HG02973 (cell line): Measurements from ENCODE around the gene MTMR11.
"Not testable (repeated sequence)": the region's sequence is repeated elsewhere in the genome, so short reads cannot be mapped to it uniquely, and the experiment has no call there.

Experiments
- ATAC-seq: cut with Tn5 transposase; IDR thresholded peaks from one replicate; pipeline ENCODE4 v1.9.1; 2021; ENCODE audit warnings: moderate library complexity; ENCODE audit not compliant: unreplicated experiment

Gene MTMR11

GRCh38 chr1:149936170-149936991, at the start of gene MTMR11:
TSS of gene MTMR11 (minus strand) at chr1:149936879. CDS start at chr1:149936647, 232 bp downstream.
- ATAC-seq, result no peak

GRCh38 chr1:149979972-149980540, 43.4 kb upstream of the MTMR11 start:
- no peak for ATAC-seq

GRCh38 chr1:149979245-149979971, 42.7 kb upstream of the MTMR11 start:
- ATAC-seq, result no peak

GRCh38 chr1:149978547-149979023, 41.9 kb upstream of the MTMR11 start:
- ATAC-seq, result no peak

GRCh38 chr1:149977345-149977744, 40.7 kb upstream of the MTMR11 start:
- ATAC-seq, result no peak

- ATAC-seq, result no peak
Measured at GRCh38 chr1:149972547-149972946, 35.9 kb upstream of the MTMR11 start.

- ATAC-seq, result no peak
Measured at GRCh38 chr1:149967646-149968045, 31.0 kb upstream of the MTMR11 start.

- ATAC-seq, result no peak
Measured at GRCh38 chr1:149967041-149967440, 30.4 kb upstream of the MTMR11 start.

- ATAC-seq, result no peak
Measured at GRCh38 chr1:149966405-149966804, 29.7 kb upstream of the MTMR11 start.

- ATAC-seq, result no peak
Measured at GRCh38 chr1:149965440-149965839, 28.8 kb upstream of the MTMR11 start.

GRCh38 chr1:149963358-149963757, 26.7 kb upstream of the MTMR11 start:
- no peak for ATAC-seq

GRCh38 chr1:149962736-149963135, 26.1 kb upstream of the MTMR11 start:
- no peak for ATAC-seq

- no peak for ATAC-seq
Measured at GRCh38 chr1:149962039-149962647, 25.5 kb upstream of the MTMR11 start.

- not testable (repeated sequence) for ATAC-seq
Measured at GRCh38 chr1:149957548-149957947, 20.9 kb upstream of the MTMR11 start.

- no peak for ATAC-seq
Measured at GRCh38 chr1:149949911-149950310, 13.2 kb upstream of the MTMR11 start.

GRCh38 chr1:149945206-149945605, 8.5 kb upstream of the MTMR11 start:
- no peak for ATAC-seq

GRCh38 chr1:149942885-149943284, 6.2 kb upstream of the MTMR11 start:
- no peak for ATAC-seq

- no peak for ATAC-seq
Measured at GRCh38 chr1:149942207-149942606, 5.5 kb upstream of the MTMR11 start.

- ATAC-seq, result no peak
Measured at GRCh38 chr1:149940427-149940826, 3.7 kb upstream of the MTMR11 start.

GRCh38 chr1:149938668-149939003, 2.0 kb upstream of the MTMR11 start:
- ATAC-seq, result not testable (repeated sequence)

- no peak for ATAC-seq
Measured at GRCh38 chr1:149937759-149938158, 1.1 kb upstream of the MTMR11 start.
